H1 (cell line): ENCODE data around the gene GRPR. TPM values are rescaled to one million over a fixed set of nuclear protein-coding genes. Genes with fewer than 3 reads are reported as not detected.

Experiments
- CTCF ChIA-PET: fragments of 300-600 bp; sonication (Branson Sonifier 250); formaldehyde crosslinking; loops from one replicate; lab custom pipeline; 2021; ENCODE audit not compliant: partially characterized antibody; lab: Charles Lee
- POLR2A ChIA-PET: fragments of 300-600 bp; sonication (Branson Sonifier 250); formaldehyde crosslinking; loops from one replicate; lab custom pipeline; 2021; ENCODE audit warnings: inconsistent platforms; ENCODE audit not compliant: partially characterized antibody; lab: Charles Lee
- DNase-seq, 2 experiments: peaks; one replicate each; pipeline versions ENCODE4 v3.0.0 to v3.0.0-alpha.2; 2010 to 2022; ENCODE audit warnings: low spot score in 2 of 2, low read depth in 1 of 2, mixed read lengths in 1 of 2
- FAIRE-seq: peaks from 2 replicates; lab custom pipeline; 2011; peaks lifted over from hg19 to GRCh38; lab: Jason Lieb, UNC
- H2AFZ ChIP-seq: 2 replicates; pipeline ENCODE4 v1.8.1; 2012; ENCODE audit warnings: low read length, inconsistent platforms
- H2AK5ac ChIP-seq: 2 replicates; pipeline ENCODE4 v1.6.1; 2013; ENCODE audit warnings: low read depth, low read length
- H2BK120ac ChIP-seq: replicated peaks from 2 replicates; pipeline ENCODE3; 2013; ENCODE audit warnings: low read depth, low read length, inconsistent platforms
- H2BK12ac ChIP-seq: 2 replicates; pipeline ENCODE4 v1.6.1; 2013; ENCODE audit warnings: low read depth, low read length
- H2BK15ac ChIP-seq: 2 replicates; pipeline ENCODE4 v1.6.1; 2013; ENCODE audit warnings: low read length
- H2BK20ac ChIP-seq: 2 replicates; pipeline ENCODE4 v1.6.1; 2013; ENCODE audit warnings: low read length
- H2BK5ac ChIP-seq: 2 replicates; pipeline ENCODE4 v1.6.1; 2013; ENCODE audit warnings: low read depth, low read length
- H3K14ac ChIP-seq: 2 replicates; pipeline ENCODE4 v1.6.1; 2013; ENCODE audit warnings: inconsistent platforms; ENCODE audit not compliant: insufficient read length
- H3K18ac ChIP-seq: 2 replicates; pipeline ENCODE4 v1.6.1; 2013; ENCODE audit warnings: low read length; ENCODE audit errors: extremely low read depth
- H3K23ac ChIP-seq: 2 replicates; pipeline ENCODE4 v1.6.1; 2013; ENCODE audit warnings: inconsistent platforms; ENCODE audit not compliant: insufficient read length
- H3K23me2 ChIP-seq: 2 replicates; pipeline ENCODE4 v1.6.1; 2013; ENCODE audit warnings: low read depth, low read length
- H3K27ac ChIP-seq: 2 replicates; pipeline ENCODE4 v1.6.1; 2011; ENCODE audit warnings: low read depth, low read length, inconsistent platforms
- H3K27me3 ChIP-seq, 4 experiments: replicated peaks in 1 of 4; 1 replicate in 1 of 4; 2 replicates in 3 of 4; pipeline versions ENCODE4 v1.6.1 to v1.8.1; 2011 to 2013; ENCODE audit warnings: low read length in 3 of 4, mild to moderate bottlenecking in 3 of 4, inconsistent platforms in 2 of 4, mixed read lengths in 2 of 4, moderate library complexity in 1 of 4; ENCODE audit not compliant: control insufficient read depth in 3 of 4, insufficient read depth in 3 of 4; ENCODE audit errors: extremely low read depth in 1 of 4
- H3K36me3 ChIP-seq, 4 experiments: 2 replicates each; pipeline versions ENCODE4 v1.6.1 to v1.8.1; 2011 to 2013; ENCODE audit warnings: mild to moderate bottlenecking in 4 of 4, low read length in 3 of 4, moderate library complexity in 2 of 4, control low read depth in 1 of 4, inconsistent platforms in 1 of 4; ENCODE audit not compliant: insufficient read depth in 4 of 4, control insufficient read depth in 2 of 4
- H3K4ac ChIP-seq: replicated peaks from 2 replicates; pipeline ENCODE3; 2013; ENCODE audit warnings: low read length, low read depth, mixed read lengths, inconsistent platforms; ENCODE audit not compliant: insufficient read length
- H3K4me1 ChIP-seq, 4 experiments: replicated peaks in 1 of 4; 1 replicate in 1 of 4; 2 replicates in 3 of 4; pipeline versions ENCODE4 v1.6.1 to v1.8.1; 2011 to 2013; ENCODE audit warnings: low read length in 3 of 4, inconsistent platforms in 2 of 4, mixed read lengths in 1 of 4; ENCODE audit not compliant: insufficient read depth in 4 of 4, control insufficient read depth in 3 of 4
- H3K4me2 ChIP-seq, 2 experiments: 2 replicates each; pipeline versions ENCODE4 v1.6.1 to v1.8.1; 2011 to 2013; ENCODE audit warnings: low read depth in 2 of 2, low read length in 2 of 2, control low read depth in 1 of 2, inconsistent platforms in 1 of 2, mild to moderate bottlenecking in 1 of 2; ENCODE audit not compliant: insufficient read depth in 1 of 2
- H3K4me3 ChIP-seq, 4 experiments: fragments of 200-600, 300-600 bp in 1 of 4; sonication (generic), shearing (Covaris generic), sonication (Bioruptor Twin) in 1 of 4; 2 replicates each; pipeline versions ENCODE4 v1.5.1 to v1.8.1; 2011 to 2016; ENCODE audit warnings: low read length in 4 of 4, low read depth in 3 of 4, control low read depth in 2 of 4, inconsistent platforms in 2 of 4, mild to moderate bottlenecking in 2 of 4, mixed read lengths in 1 of 4, moderate library complexity in 1 of 4; ENCODE audit not compliant: insufficient read depth in 2 of 4; ENCODE audit errors: extremely low read depth in 1 of 4
- H3K56ac ChIP-seq: replicated peaks from 2 replicates; pipeline ENCODE3; 2013; ENCODE audit warnings: low read depth, mild to moderate bottlenecking, mixed read lengths, low read length, inconsistent platforms; ENCODE audit not compliant: insufficient read length
- H3K79me1 ChIP-seq: 2 replicates; pipeline ENCODE4 v1.6.1; 2013; ENCODE audit warnings: low read depth, low read length, control low read depth
- H3K79me2 ChIP-seq, 2 experiments: 2 replicates each; pipeline versions ENCODE4 v1.6.1 to v1.8.1; 2012 to 2013; ENCODE audit warnings: low read length in 2 of 2, mild to moderate bottlenecking in 2 of 2, inconsistent platforms in 1 of 2; ENCODE audit not compliant: insufficient read depth in 2 of 2, control insufficient read depth in 1 of 2
- H3K9ac ChIP-seq, 4 experiments: replicated peaks in 1 of 4; 1 replicate in 1 of 4; 2 replicates in 3 of 4; pipeline versions ENCODE4 v1.6.1 to v1.8.1; 2011 to 2013; ENCODE audit warnings: low read depth in 3 of 4, low read length in 3 of 4, control low read depth in 2 of 4, mild to moderate bottlenecking in 2 of 4, moderate library complexity in 2 of 4, inconsistent platforms in 1 of 4; ENCODE audit errors: extremely low read depth in 1 of 4
- H3K9me3 ChIP-seq, 2 experiments: 2 replicates each; pipeline versions ENCODE4 v1.6.1 to v1.8.1; 2012 to 2013; ENCODE audit warnings: mild to moderate bottlenecking in 2 of 2, moderate library complexity in 2 of 2, control low read depth in 1 of 2, inconsistent platforms in 1 of 2, low read depth in 1 of 2, low read length in 1 of 2, mixed read lengths in 1 of 2; ENCODE audit not compliant: insufficient read depth in 2 of 2
- H4K20me1 ChIP-seq, 2 experiments: replicated peaks in 1 of 2; 2 replicates each; pipeline versions ENCODE3 to v1.8.1; 2011 to 2013; ENCODE audit warnings: inconsistent platforms in 2 of 2, low read length in 2 of 2, mild to moderate bottlenecking in 1 of 2; ENCODE audit not compliant: insufficient read depth in 2 of 2, control insufficient read depth in 1 of 2
- H4K5ac ChIP-seq: 2 replicates; pipeline ENCODE4 v1.6.1; 2013; ENCODE audit warnings: low read length, low read depth, mixed read lengths, inconsistent platforms; ENCODE audit not compliant: insufficient read length
- H4K8ac ChIP-seq: 2 replicates; pipeline ENCODE4 v1.8.0; 2013; ENCODE audit warnings: mild to moderate bottlenecking, moderate library complexity, low read length, inconsistent platforms; ENCODE audit not compliant: insufficient read depth; ENCODE audit errors: extremely low read depth
- H4K91ac ChIP-seq: replicated peaks from 2 replicates; pipeline ENCODE3; 2013; ENCODE audit warnings: low read length, mixed read lengths, inconsistent platforms; ENCODE audit not compliant: insufficient read length
- CHD1 ChIP-seq: IDR thresholded peaks from 2 replicates; pipeline ENCODE4 v1.6.1; 2012; ENCODE audit warnings: low read depth, low read length, improper control_type of control experiment
- CTCF ChIP-seq, 3 experiments: IDR thresholded peaks; 1 replicate in 2 of 3; 2 replicates in 1 of 3; pipeline versions ENCODE4 v1.5.1 to v1.6.1; 2011; ENCODE audit warnings: low read length in 3 of 3, mild to moderate bottlenecking in 3 of 3, inconsistent platforms in 2 of 3, low read depth in 1 of 3, moderate library complexity in 1 of 3; ENCODE audit not compliant: insufficient read depth in 1 of 3; ENCODE audit errors: control extremely low read depth in 1 of 3
- EP300 ChIP-seq, 2 experiments: IDR thresholded peaks; 1 replicate in 1 of 2; 2 replicates in 1 of 2; pipeline ENCODE4 v1.6.1; 2011 to 2012; ENCODE audit warnings: low read depth in 2 of 2, low read length in 2 of 2, mild to moderate bottlenecking in 2 of 2, borderline replicate concordance in 1 of 2, inconsistent platforms in 1 of 2, moderate library complexity in 1 of 2
- EZH2 ChIP-seq: fragments of 200-600 bp; sonication (generic); IDR thresholded peaks from 2 replicates; pipeline ENCODE4 v1.7.1; 2012; ENCODE audit warnings: low read depth, mild to moderate bottlenecking, moderate library complexity, low read length, inconsistent platforms; ENCODE audit not compliant: severe bottlenecking
- GABPA ChIP-seq: IDR thresholded peaks from 2 replicates; pipeline ENCODE4 v1.6.1; 2011; ENCODE audit warnings: mild to moderate bottlenecking, low read length, moderate library complexity, borderline replicate concordance; ENCODE audit not compliant: insufficient read depth
- JUN ChIP-seq: IDR thresholded peaks from 2 replicates; pipeline ENCODE4 v1.6.1; 2011; ENCODE audit warnings: low read depth, mild to moderate bottlenecking, improper control_type of control experiment, low read length
- MAFK ChIP-seq: IDR thresholded peaks from 2 replicates; pipeline ENCODE4 v1.6.1; 2012; ENCODE audit warnings: low read depth, mild to moderate bottlenecking, improper control_type of control experiment, low read length
- SIN3A ChIP-seq, 2 experiments: IDR thresholded peaks in 1 of 2; conservative IDR thresholded peaks in 1 of 2; 2 replicates each; pipeline ENCODE4 v1.6.1; 2011 to 2012; ENCODE audit warnings: low read length in 2 of 2, improper control_type of control experiment in 1 of 2, low read depth in 1 of 2, mild to moderate bottlenecking in 1 of 2
- SP4 ChIP-seq: IDR thresholded peaks from 2 replicates; pipeline ENCODE4 v1.6.1; 2012; ENCODE audit warnings: low read length, inconsistent platforms
- TAF1 ChIP-seq: IDR thresholded peaks from 2 replicates; pipeline ENCODE4 v1.6.1; 2011; ENCODE audit warnings: mild to moderate bottlenecking, low read depth, low read length
- TEAD4 ChIP-seq: IDR thresholded peaks from 2 replicates; pipeline ENCODE4 v1.6.1; 2012; ENCODE audit warnings: low read depth, low read length, inconsistent platforms, mixed read lengths
- WGBS, 2 experiments: shearing (Covaris generic) in 1 of 2; methylation state at CpG; one replicate each; pipeline versions ENCODE4 v1.1.6 to v1.1.7; 2013 to 2015; ENCODE audit warnings: low lambda C conversion rate in 2 of 2, mixed read lengths in 2 of 2, inconsistent platforms in 1 of 2, low coverage in 1 of 2, missing lambda C conversion rate in 1 of 2; ENCODE audit not compliant: insufficient replicate concordance in 2 of 2, insufficient coverage in 1 of 2, insufficient read length in 1 of 2; ENCODE audit errors: extremely low coverage in 1 of 2, missing lambda C conversion rate in 1 of 2; 5-methylcytosine and 5-hydroxymethylcytosine counted together
- polyA plus RNA-seq, 7 experiments: library from polyadenylated mRNA; depleted of rRNA in 3 of 7; stranded (reverse) in 5 of 7; unstranded in 2 of 7; fragments of >200 nt in 5 of 7; fragments of 200-250 nt in 2 of 7; gene quantifications; 1 replicate in 5 of 7; 2 replicates in 1 of 7; 4 replicates in 1 of 7; pipeline versions ENCODE4 v1.2.1 to v1.2.3, GENCODE V29; 2011 to 2013; ENCODE audit warnings: missing spikeins in 2 of 7, mixed read lengths in 2 of 7
- total RNA-seq: library from RNA; stranded (reverse); fragmentation: NEBNext Ultra II Directional; extraction: Animal tissue kit (Norgen Biotek cat#: 25700); gene quantifications from 2 replicates; pipeline ENCODE4 v1.2.1, GENCODE V29; 2021

GRPR gene
- total and polyA plus RNA-seq, 2 of the 8 experiments (the other 6 are each of a cell fraction or from before 2014, with no cell fraction given) = 18.6 to 78.4 TPM

- no peak overlapping the region for H2BK12ac ChIP-seq
- no peaks in the 10 kb centered on the region for H3K79me1 ChIP-seq
- H3K9ac ChIP-seq = no peak overlapping the region
- no peaks in the 10 kb centered on the region for H3K79me2 ChIP-seq
- H2BK120ac ChIP-seq = no peak overlapping the region
- H3K4me2 ChIP-seq = no peak overlapping the region
- no peak overlapping the region for H2AK5ac ChIP-seq
- H4K8ac ChIP-seq = no peak overlapping the region
- H3K23ac ChIP-seq = no peak overlapping the region
- H3K18ac ChIP-seq = no peak overlapping the region
- no peak overlapping the region for H3K4ac ChIP-seq
- no peak overlapping the region for H2BK20ac ChIP-seq
- no peak overlapping the region for H3K56ac ChIP-seq
- H2AFZ ChIP-seq = no peak overlapping the region
- peak; percentile 50 for FAIRE-seq
- H2BK15ac ChIP-seq = no peak overlapping the region
- H4K5ac ChIP-seq = no peak overlapping the region
- H3K23me2 ChIP-seq = no peaks in the 10 kb centered on the region
- no peaks in the 10 kb centered on the region for H3K27me3 ChIP-seq
- no peaks in the 10 kb centered on the region for H4K20me1 ChIP-seq
- peaks cover 3 to 59% (median 10%) of the 10 kb centered on the region in 4 experiments; a peak in 7 of 8 replicates for H3K36me3 ChIP-seq
- CTCF ChIA-PET = interaction anchor here (0.9 kb wide), 1 partner anchor 40 kb away, joined by 3 read pairs; no protein-coding TSS in a partner anchor
- peaks cover 0 to 2% (median 0%) of the 10 kb centered on the region in 4 experiments; a peak in 2 of 7 replicates for H3K4me1 ChIP-seq
- no peak for DNase-seq
- WGBS, 2 experiments = 81% methylated on average over 3 of the region's 3 CpGs; no CpG with 5 or more reads in 1 of the 2 experiments
- H3K4me3 ChIP-seq = no peak overlapping the region
- POLR2A ChIA-PET = interaction anchor here (0.8 kb wide), 1 partner anchor 24 kb away, joined by 3 read pairs; no protein-coding TSS in a partner anchor
- no peak overlapping the region for H3K14ac ChIP-seq
- no peaks in the 10 kb centered on the region for H3K9me3 ChIP-seq
- no peak overlapping the region for H4K91ac ChIP-seq
- no peak overlapping the region for H3K27ac ChIP-seq
- H2BK5ac ChIP-seq = no peak overlapping the region
- no peak for TF ChIP-seq TAF1
- no peak for TF ChIP-seq CHD1
- no peak for TF ChIP-seq MAFK
- TF ChIP-seq GABPA = no peak
- no peak for TF ChIP-seq JUN
- TF ChIP-seq CTCF (IDR thresholded peaks at IDR 0.05; ENCODE audit: control extremely low read depth in 1 of 3, insufficient read depth in 1 of 3, low read depth in 1 of 3, low read length in 3 of 3) = no peak
- no peak for TF ChIP-seq TEAD4
- TF ChIP-seq EP300 (IDR thresholded peaks at IDR 0.05; ENCODE audit: borderline replicate concordance in 1 of 2, low read depth in 2 of 2, low read length in 2 of 2) = no peak
- TF ChIP-seq SP4 = no peak
- no peak for TF ChIP-seq EZH2
- TF ChIP-seq SIN3A (conservative IDR thresholded peaks at IDR 0.05 in 1 of 2, IDR thresholded peaks at IDR 0.05 in 1 of 2; ENCODE audit: low read depth in 1 of 2, low read length in 2 of 2) = no peak
Observed at GRCh38 chrX:16160729-16161128, 37.4 kb downstream of the GRPR start.
